ENCODE measurements around the gene PSME3IP1.

- TF ChIP-seq, protein P1, sequence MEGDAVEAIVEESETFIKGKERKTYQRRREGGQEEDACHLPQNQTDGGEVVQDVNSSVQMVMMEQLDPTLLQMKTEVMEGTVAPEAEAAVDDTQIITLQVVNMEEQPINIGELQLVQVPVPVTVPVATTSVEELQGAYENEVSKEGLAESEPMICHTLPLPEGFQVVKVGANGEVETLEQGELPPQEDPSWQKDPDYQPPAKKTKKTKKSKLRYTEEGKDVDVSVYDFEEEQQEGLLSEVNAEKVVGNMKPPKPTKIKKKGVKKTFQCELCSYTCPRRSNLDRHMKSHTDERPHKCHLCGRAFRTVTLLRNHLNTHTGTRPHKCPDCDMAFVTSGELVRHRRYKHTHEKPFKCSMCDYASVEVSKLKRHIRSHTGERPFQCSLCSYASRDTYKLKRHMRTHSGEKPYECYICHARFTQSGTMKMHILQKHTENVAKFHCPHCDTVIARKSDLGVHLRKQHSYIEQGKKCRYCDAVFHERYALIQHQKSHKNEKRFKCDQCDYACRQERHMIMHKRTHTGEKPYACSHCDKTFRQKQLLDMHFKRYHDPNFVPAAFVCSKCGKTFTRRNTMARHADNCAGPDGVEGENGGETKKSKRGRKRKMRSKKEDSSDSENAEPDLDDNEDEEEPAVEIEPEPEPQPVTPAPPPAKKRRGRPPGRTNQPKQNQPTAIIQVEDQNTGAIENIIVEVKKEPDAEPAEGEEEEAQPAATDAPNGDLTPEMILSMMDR (optimal IDR thresholded peaks at IDR 0.05 in 1 of 3, IDR thresholded peaks at IDR 0.05 in 1 of 3, conservative IDR thresholded peaks at IDR 0.05 in 1 of 3; ENCODE audit: extremely low read depth in 1 of 3, insufficient read depth in 2 of 3, low read length in 3 of 3): no peak
- no peak for TF ChIP-seq EZH2 (IDR thresholded peaks at IDR 0.05; ENCODE audit: low read length)
Observed at GRCh38 chr16:57152096-57153093, 33.4 kb downstream of the PSME3IP1 start.
